Esophagus muscularis mucosa (tissue), 4 donors: Measurements from ENCODE around the gene PTPRK.

Experiments used
- CTCF ChIP-seq, 3 experiments: fragments of 200-600 bp in 2 of 3; fragments of 450-650 bp in 1 of 3; sonication (generic) in 2 of 3; IDR thresholded peaks; one replicate each; pipeline ENCODE4 v1.5.1; 2017 to 2019; ENCODE audit warnings: antibody characterized with exemption in 3 of 3, mild to moderate bottlenecking in 2 of 3, moderate library complexity in 1 of 3
- EP300 ChIP-seq: sonication (generic); formaldehyde crosslinking; IDR thresholded peaks from one replicate; pipeline ENCODE4 v1.6.1; 2017; ENCODE audit warnings: antibody characterized with exemption
- POLR2AphosphoS5 ChIP-seq, 2 donors: sonication (generic); formaldehyde crosslinking; IDR thresholded peaks; one replicate each; pipeline ENCODE4 v1.6.1; 2017; ENCODE audit warnings: antibody characterized with exemption in 2 of 2

- TF ChIP-seq POLR2AphosphoS5 (IDR thresholded peaks at IDR 0.05) (no peak), CTCF (IDR thresholded peaks at IDR 0.05) (no peak), EP300 (no peak)
Measured at GRCh38 chr6:128208851-128209580, 311.4 kb downstream of the PTPRK start.
